HFF-Myc (cell line): ENCODE results near the gene PRDM16.

ENCODE experiments used
- DNase-seq: peaks from one replicate; pipeline ENCODE4 v3.0.0-alpha.2; 2011; ENCODE audit warnings: low read depth; ENCODE audit errors: extremely low read depth
- H3K4me3 ChIP-seq: replicated peaks from 2 replicates; pipeline ENCODE4 v1.5.1; 2011; ENCODE audit warnings: low read depth, mild to moderate bottlenecking, control low read depth, low read length
- CTCF ChIP-seq: IDR thresholded peaks from 2 replicates; pipeline ENCODE4 v1.5.1; 2012; ENCODE audit warnings: mild to moderate bottlenecking, low read depth, low read length, control low read depth; ENCODE audit errors: missing control alignments

The PRDM16 gene

GRCh38 chr1:3467096-3468036, 398.4 kb downstream of the PRDM16 start:
- no peak for TF ChIP-seq CTCF

GRCh38 chr1:3468236-3469103, 399.5 kb downstream of the PRDM16 start:
- H3K4me3 ChIP-seq, result no peak overlapping the region
- TF ChIP-seq CTCF, result no peak
- no peak for DNase-seq

More at GRCh38 chr1:3467096-3468036, 398.4 kb downstream of the PRDM16 start:
- DNase-seq, result no peak
- H3K4me3 ChIP-seq, result no peak overlapping the region

- DNase-seq, result no peak
- H3K4me3 ChIP-seq, result no peak overlapping the region
- TF ChIP-seq CTCF, result no peak
Observed at GRCh38 chr1:3469104-3469848, 400.3 kb downstream of the PRDM16 start.

- TF ChIP-seq CTCF, result no peak
- no peak for DNase-seq
- H3K4me3 ChIP-seq, result no peak overlapping the region
Observed at GRCh38 chr1:3469849-3470649, 401.0 kb downstream of the PRDM16 start.

- no peak for TF ChIP-seq CTCF
- H3K4me3 ChIP-seq, result no peak overlapping the region
- no peak for DNase-seq
Observed at GRCh38 chr1:3470650-3471355, 401.8 kb downstream of the PRDM16 start.
